ENCODE measurements around the gene DNAL1. TPM values are rescaled to one million over a fixed set of nuclear protein-coding genes. Genes with fewer than 3 reads are reported as not detected.
A peak's percentile ranks its signal among the peaks of the same experiment; 100 is the strongest.

The DNAL1 gene
- total RNA-seq, 1 donor from 2014 or later, result 29.4 TPM

DNA sequence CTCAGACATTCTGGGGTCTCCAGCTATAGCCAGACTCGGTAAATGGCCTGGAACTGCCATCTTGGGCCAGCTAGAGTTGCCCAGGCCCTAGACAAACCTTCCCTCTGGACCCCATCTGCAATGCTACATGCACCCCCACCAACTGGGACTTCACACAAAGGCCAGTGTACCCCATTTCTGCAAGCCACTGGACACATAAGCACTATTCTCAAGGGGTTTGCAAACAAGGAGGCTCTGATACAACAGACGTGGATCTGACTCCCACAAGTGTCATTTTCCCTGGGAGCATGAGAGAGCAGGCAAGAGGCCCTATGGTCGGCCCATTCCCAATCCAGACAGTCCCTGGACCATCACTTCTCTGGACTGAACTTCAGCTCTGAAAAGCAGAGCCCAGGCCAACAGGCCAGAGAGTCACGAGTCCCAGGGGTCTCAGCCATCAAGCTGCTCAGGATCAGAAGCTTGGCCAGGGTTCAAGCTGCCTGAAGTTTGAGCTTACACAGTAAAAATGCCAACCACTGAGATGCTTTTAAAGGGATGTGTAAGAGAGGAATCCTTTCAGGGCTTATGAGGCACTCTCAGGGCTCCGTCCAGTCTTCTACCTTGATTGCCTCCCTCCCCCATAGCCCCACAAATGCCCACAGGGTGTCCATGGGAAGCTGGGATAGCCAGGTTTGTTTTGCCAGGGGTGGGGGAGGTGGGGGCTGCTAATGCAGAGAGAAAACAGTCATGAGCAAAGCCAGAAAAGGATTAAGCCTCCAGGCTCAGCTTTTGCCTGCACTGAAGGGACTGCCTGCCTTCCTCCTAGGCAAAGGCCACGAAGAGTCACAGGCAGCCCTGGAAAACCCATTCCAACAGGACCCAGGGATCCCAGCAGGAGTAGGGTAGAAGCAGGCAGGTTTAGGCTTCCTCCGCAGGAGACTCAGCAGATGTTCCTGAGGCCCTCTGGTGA is 101.1 kb downstream of the DNAL1 start:
- TF ChIP-seq EZH2phosphoT487 (IDR thresholded peaks at IDR 0.05), result no peak
- TF ChIP-seq EZH2 (IDR thresholded peaks at IDR 0.05), result no peak
- TF ChIP-seq, protein P1, sequence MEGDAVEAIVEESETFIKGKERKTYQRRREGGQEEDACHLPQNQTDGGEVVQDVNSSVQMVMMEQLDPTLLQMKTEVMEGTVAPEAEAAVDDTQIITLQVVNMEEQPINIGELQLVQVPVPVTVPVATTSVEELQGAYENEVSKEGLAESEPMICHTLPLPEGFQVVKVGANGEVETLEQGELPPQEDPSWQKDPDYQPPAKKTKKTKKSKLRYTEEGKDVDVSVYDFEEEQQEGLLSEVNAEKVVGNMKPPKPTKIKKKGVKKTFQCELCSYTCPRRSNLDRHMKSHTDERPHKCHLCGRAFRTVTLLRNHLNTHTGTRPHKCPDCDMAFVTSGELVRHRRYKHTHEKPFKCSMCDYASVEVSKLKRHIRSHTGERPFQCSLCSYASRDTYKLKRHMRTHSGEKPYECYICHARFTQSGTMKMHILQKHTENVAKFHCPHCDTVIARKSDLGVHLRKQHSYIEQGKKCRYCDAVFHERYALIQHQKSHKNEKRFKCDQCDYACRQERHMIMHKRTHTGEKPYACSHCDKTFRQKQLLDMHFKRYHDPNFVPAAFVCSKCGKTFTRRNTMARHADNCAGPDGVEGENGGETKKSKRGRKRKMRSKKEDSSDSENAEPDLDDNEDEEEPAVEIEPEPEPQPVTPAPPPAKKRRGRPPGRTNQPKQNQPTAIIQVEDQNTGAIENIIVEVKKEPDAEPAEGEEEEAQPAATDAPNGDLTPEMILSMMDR (IDR thresholded peaks at IDR 0.05), result no peak
- Histone ChIP-seq H3K4me1 (peaks cover 35% of the 10 kb centered on the region), H3F3A (ENCODE audit: low read depth) (peaks cover 18% of the 10 kb centered on the region), H2AFZ (replicated peaks) (no peak overlapping the region), H3K9me3 (ENCODE audit: low read depth) (no peaks in the 10 kb centered on the region), H3K36me3 (no peaks in the 10 kb centered on the region), H3K27ac (no peak overlapping the region), H4K20me1 (ENCODE audit: low read depth) (peaks cover 6% of the 10 kb centered on the region), H3K9ac (no peak overlapping the region), H3K79me2 (ENCODE audit: low read depth) (no peaks in the 10 kb centered on the region), H3K27me3 (no peaks in the 10 kb centered on the region), H3K4me3 (no peak overlapping the region), H3K4me2 (peak overlapping the region; percentile 16)
- H3K36me3 Mint-ChIP-seq, result no peaks in the 10 kb centered on the region
- no peak for DNase-seq (ENCODE audit: low spot score)
- H3K27ac Mint-ChIP-seq, result no peak overlapping the region
- peaks cover 2% of the 10 kb centered on the region for H3K27me3 Mint-ChIP-seq (ENCODE audit: insufficient read depth, low read depth)
- H3K4me3 Mint-ChIP-seq, result no peak overlapping the region
- H3K4me1 Mint-ChIP-seq, result peaks cover 71% of the 10 kb centered on the region
- H3K9me3 Mint-ChIP-seq, result no peaks in the 10 kb centered on the region

DNA sequence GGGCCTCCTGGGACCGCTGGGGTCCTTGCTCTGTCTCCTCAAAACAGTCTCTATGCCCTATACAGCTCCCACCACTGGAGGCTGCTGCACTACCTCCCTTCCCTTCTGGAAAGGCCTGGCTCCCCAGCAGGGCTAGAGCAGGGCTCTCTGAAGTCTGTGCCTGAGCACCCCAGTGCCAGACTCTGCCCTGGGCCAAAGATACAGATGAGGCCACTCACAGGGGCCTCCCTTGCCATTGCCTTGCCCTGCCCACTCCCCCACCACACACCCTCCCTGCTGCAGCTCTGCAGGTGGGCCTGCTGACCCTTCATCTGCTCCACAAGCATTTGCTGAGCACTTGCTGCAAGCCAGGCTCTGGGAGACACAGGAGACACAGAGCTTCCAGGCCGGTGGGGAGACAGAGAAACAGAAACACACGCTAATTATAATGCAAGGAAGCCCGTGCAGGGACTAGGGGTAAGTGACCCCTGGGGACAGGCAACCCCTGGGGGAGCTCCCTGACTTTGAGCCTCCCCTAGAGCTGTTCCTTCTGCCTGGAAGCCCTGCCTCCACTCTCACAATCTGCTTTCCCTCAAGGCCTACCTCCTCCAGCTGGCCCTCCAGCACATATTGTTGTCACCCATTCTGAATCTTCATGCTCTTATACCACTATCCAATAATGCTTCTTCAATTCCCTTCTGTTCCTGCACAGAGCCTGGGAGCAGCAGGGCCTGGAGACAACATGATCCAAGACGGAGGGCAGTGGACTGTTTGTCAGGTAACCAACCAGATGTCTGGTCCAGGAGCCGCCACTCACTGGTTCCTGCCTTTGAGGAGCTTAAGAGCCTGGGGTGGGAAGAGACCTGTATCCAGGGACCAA is 102.0 kb downstream of the DNAL1 start:
- Histone ChIP-seq H3K4me3 (no peak overlapping the region), H3K36me3 (no peaks in the 10 kb centered on the region), H4K20me1 (ENCODE audit: low read depth) (peaks cover 6% of the 10 kb centered on the region), H2AFZ (replicated peaks) (no peak overlapping the region), H3K9me3 (ENCODE audit: low read depth) (no peaks in the 10 kb centered on the region), H3F3A (ENCODE audit: low read depth) (peaks cover 9% of the 10 kb centered on the region), H3K79me2 (ENCODE audit: low read depth) (no peaks in the 10 kb centered on the region), H3K9ac (no peak overlapping the region), H3K4me2 (peak overlapping the region; percentile 16), H3K27ac (no peak overlapping the region), H3K4me1 (peaks cover 26% of the 10 kb centered on the region), H3K27me3 (no peaks in the 10 kb centered on the region)
- TF ChIP-seq EZH2phosphoT487 (IDR thresholded peaks at IDR 0.05) (no peak), EZH2 (IDR thresholded peaks at IDR 0.05) (no peak)
- TF ChIP-seq, protein P1 (IDR thresholded peaks at IDR 0.05), result peak; percentile 30
- peak overlapping the region; percentile 84 for H3K27ac Mint-ChIP-seq
- peak overlapping the region; percentile 25 for H3K4me3 Mint-ChIP-seq
- H3K9me3 Mint-ChIP-seq, result no peaks in the 10 kb centered on the region
- peak; percentile 55 for DNase-seq (ENCODE audit: low spot score)
- H3K4me1 Mint-ChIP-seq, result peaks cover 62% of the 10 kb centered on the region
- H3K27me3 Mint-ChIP-seq (ENCODE audit: insufficient read depth, low read depth), result peaks cover 3% of the 10 kb centered on the region
- no peaks in the 10 kb centered on the region for H3K36me3 Mint-ChIP-seq

DNA sequence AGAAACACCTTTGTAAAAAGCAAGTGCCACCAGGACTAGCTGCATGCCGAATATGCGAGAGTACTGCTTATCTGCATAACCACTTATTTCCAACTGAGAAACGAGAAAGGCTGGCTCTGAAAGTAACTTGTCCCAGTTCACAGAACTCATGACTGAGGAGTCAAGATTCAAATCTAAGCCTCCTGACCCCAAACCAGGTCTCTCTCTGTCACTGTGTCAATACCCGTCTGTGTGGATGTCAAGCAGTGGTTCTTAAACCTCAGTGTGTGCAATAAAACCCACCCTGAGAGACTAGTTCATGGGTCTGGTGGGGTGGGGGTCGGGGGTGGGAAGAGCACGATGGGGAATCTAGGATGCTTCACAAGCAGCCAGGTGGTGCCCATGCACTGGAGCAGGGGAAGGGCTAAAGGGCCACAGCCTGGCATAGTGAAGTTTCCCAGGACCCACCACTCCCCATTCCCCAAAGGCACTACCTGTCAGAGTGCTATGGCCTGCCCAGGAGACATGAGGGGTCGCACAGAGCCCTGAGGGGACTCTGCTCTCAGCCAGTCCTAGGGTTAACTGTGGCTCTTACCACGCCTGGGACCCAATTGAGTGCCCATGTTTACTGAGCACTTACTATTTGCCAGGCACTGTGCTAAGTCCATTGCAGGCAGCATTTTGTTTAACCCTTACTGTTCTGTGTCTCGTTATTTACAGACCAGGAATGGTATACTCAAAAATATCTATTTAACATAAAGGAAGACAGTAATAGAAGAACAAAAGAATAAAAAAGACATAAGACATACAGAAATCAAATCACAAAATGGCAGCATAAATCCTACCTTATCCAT is 102.8 kb downstream of the DNAL1 start:
- H3K9me3 ChIP-seq (ENCODE audit: low read depth), result no peaks in the 10 kb centered on the region
- H3K4me3 Mint-ChIP-seq, result no peak overlapping the region

More for the DNA sequence above, 102.8 kb downstream of the DNAL1 start:
- Mint-ChIP-seq H3K9me3 (no peaks in the 10 kb centered on the region), H3K4me1 (peaks cover 59% of the 10 kb centered on the region), H3K27ac (no peak overlapping the region), H3K36me3 (no peaks in the 10 kb centered on the region), H3K27me3 (ENCODE audit: insufficient read depth, low read depth) (peaks cover 7% of the 10 kb centered on the region)
- Histone ChIP-seq H3K27me3 (no peaks in the 10 kb centered on the region), H2AFZ (replicated peaks) (no peak overlapping the region), H3K4me2 (no peak overlapping the region), H3K79me2 (ENCODE audit: low read depth) (no peaks in the 10 kb centered on the region), H3F3A (ENCODE audit: low read depth) (peaks cover 8% of the 10 kb centered on the region), H3K27ac (no peak overlapping the region), H3K4me1 (peaks cover 18% of the 10 kb centered on the region), H3K36me3 (no peaks in the 10 kb centered on the region), H4K20me1 (ENCODE audit: low read depth) (peaks cover 7% of the 10 kb centered on the region), H3K9ac (no peak overlapping the region), H3K4me3 (no peak overlapping the region)
- DNase-seq (ENCODE audit: low spot score), result no peak
- TF ChIP-seq EZH2phosphoT487 (IDR thresholded peaks at IDR 0.05) (no peak), EZH2 (IDR thresholded peaks at IDR 0.05) (no peak)
- TF ChIP-seq, protein P1 (IDR thresholded peaks at IDR 0.05), result no peak
